NCI-H187 (cell line): Measurements from ENCODE around the gene ZNF346.

ENCODE experiments used
- DNase-seq, 2 experiments: peaks; one replicate each; lab custom pipeline; 2025; lab: John Stamatoyannopoulos, UW

Gene ZNF346

DNA sequence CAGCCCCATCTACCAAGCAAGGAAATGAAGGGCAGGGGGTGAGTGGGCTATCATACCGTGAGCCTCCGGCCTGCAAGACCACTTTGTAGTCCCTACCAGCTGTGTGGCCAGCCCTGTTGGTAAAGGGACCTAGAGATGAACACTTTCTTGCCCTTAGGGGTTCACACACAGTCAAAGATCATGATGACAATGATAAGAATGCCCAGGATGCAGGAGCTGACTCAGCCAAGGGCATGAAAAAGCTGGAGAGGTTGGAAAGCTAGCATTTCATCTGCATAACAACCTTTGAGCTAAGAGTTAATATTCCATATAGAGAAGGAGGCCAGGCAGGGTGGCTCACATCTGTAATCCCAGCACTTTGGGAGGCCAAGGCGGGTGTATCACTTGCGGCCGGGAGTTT, 45.0 kb downstream of the ZNF346 start:
- no peak for DNase-seq

- no peak for DNase-seq
These were observed 48.2 kb downstream of the ZNF346 start for GRCh38 chr5:177070536-177071191.

- DNase-seq, result peak; percentile 55
These were observed 49.3 kb downstream of the ZNF346 start for GRCh38 chr5:177071666-177072385.

GRCh38 chr5:177077335-177077734, 54.8 kb downstream of the ZNF346 start:
- DNase-seq, result no peak

GRCh38 chr5:177079606-177080005, 57.1 kb downstream of the ZNF346 start:
- DNase-seq, result no peak

DNA sequence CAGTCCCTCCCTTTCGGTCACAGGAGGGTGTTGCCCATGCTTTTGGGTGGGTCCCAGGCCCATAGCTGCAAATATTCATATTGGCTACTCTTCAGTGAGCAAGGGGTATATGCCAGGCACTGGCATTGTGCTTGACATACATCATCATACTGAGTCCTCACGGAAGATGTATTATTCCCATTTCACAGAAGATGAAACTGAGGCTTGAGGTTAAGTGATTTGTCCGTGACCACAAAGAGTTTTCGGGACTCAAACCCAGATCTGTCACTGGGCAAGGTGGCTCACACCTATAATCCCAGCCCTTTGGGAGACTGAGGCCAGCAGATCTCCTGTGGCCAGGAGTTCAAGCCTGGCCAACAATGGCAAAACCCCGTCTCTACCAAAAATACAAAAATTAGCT, 57.8 kb downstream of the ZNF346 start:
- DNase-seq, result no peak

DNA sequence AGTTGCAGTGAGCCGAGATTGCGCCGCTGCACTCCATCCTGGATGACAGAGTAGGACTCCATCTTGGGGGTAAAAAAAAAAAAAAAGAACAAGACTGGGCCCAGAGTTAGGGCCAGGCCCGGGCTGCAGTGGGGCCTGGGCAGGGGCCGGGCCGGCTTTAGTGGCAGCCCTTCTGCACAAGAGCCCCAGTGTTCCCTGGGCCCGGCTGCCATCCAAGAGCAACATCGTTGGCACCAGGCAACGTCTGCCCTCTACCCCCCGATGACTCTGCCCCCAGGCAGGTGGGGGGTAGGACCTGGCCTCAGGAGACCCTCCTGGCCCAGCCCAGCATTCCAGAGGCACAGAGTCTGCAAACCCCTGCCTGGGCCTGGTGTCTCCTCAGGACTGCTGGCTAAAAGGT, 59.4 kb downstream of the ZNF346 start:
- DNase-seq, result no peak

DNA sequence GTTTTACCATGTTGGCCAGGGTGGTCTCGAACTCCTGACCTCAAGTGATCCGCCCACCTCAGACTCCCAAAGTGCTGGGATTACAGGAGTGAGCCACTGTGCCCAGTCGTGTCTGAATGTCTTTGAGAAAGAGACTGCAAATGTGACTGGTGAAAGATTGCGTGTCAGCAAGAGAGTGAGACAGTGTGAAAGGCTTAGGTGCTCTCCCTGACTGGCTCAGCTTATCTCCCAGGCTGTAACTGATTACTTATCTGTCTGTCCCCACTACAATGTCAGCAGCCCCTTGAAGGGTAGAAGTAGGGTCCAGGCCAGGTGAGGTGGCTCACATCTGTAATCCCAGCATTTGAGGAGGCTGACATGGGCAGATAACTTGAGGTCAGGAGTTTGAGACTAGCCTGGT, 60.9 kb downstream of the ZNF346 start:
- DNase-seq, result no peak

DNA sequence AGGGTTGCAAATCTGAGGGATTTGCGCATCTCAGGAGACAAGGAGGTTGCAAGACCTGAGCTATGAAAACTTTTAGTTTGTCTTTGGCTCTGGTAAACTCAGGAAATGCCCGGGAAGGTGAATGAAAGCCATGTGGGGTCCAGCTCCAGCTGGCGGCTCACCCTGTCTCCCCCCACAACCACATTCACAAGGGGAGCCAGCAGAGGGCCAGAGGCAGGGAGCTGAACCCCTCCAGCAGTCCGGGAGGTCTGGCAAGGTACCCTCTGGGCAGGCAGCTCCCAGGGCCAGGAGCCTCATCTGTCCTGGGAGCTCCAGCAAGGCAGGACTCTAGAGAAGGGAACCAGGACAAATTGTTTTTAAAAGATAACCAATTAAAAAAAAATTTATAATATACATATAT, 61.7 kb downstream of the ZNF346 start:
- no peak for DNase-seq

DNA sequence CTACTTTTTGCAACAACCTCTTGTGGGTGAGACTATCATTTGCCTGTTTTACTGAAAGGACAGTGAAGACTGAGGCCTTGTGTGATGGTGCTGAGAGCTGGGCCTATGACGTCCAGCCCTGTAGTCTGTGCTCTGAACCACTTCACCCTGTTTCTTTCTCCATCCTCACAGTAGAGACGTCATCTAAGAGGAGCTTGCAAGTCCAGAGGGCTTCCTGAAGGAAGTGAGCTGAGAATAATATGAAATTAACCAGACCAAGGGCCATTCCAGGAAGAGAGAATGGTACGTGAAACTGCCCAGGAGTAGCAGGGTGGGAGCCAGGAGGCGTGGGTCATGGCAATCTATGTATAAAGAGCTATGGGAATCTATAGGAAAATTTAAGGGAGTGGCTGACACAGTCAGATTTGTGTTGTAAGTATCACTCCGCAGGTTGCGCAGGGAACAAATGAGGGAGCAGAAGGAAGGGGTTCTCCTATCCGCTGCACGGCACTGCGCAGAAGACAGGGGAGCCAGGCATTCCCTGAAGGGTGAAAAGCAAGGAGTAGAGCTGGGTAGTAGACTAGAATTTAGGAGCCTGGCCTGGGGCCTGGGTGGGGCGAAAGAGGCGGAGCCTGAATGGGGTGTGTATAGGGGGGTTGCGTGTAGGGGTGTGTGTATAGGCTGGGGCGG, 63.6 kb downstream of the ZNF346 start:
- DNase-seq, result no peak

DNA sequence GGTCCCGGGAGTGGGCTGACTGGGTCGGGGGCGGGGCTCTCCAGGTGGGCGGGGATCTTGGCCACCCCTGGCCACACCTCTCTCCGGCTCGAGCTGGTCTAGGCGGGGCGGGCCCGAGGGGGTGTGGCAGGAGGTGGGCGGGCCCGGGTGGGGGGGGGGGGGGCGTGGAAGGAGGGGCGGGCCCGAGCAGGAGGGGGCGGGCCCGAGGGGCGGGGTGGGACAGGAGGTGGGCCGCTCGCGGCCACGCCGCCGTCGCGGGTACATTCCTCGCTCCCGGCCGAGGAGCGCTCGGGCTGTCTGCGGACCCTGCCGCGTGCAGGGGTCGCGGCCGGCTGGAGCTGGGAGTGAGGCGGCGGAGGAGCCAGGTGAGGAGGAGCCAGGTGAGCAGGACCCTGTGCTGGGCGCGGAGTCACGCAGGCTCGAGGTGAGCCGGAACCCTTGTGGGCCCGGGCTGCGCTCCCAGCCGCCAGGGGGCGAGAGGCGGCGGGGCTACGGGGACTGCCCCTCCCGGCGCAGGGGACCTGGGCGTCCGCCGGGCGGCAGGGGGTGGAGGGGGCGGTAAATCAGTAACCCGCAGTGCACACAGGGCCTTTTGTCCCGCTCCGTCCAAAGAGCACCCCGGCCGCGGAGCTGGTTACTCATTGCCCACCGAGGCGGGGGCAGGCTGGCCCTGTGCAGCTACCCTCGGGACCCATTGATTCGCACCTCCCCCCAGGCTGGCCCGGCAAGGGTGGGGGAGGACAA, 64.3 kb downstream of the ZNF346 start, which contains the start of gene FGFR4:
Gene FGFR4, plus strand, starts transcription at position 262 of the 744 bp plus-strand sequence. CDS start 2,688 bp downstream, outside the sequence.
- peak in 1 of 2 experiments; percentile 30 for DNase-seq

DNA sequence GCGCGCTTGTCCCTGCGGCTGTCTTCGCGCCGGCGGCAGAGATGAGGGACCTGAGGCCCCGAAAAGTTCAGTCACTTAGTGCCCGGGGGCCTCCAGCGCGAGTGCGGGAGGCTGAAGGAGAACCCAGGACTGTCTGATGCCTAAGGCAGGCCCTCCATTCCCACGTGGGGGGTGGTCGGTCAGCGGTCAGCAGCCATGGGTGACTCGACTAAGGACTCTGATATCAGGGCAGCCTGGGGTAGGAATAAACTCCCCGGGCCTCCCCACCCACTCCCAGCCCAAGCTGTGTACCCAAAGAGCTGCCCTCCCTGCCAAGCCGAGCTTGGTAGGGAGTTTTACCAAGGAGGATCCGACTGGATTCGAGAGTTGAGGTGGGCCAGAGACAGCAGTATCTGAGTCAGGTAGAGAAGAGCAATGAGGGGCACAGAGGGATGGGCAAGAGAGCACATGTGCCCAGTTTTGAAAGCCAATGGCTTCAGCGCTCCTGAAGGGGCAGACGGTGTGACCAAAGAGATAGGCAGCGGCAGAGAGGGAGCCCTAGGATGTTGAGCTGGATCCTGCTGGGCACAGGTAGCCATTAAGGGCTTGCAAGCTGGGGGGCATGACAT, 65.0 kb downstream of the ZNF346 start:
- no peak for DNase-seq

- no peak for DNase-seq
These were observed 66.6 kb downstream of the ZNF346 start for GRCh38 chr5:177089127-177089526.

DNA sequence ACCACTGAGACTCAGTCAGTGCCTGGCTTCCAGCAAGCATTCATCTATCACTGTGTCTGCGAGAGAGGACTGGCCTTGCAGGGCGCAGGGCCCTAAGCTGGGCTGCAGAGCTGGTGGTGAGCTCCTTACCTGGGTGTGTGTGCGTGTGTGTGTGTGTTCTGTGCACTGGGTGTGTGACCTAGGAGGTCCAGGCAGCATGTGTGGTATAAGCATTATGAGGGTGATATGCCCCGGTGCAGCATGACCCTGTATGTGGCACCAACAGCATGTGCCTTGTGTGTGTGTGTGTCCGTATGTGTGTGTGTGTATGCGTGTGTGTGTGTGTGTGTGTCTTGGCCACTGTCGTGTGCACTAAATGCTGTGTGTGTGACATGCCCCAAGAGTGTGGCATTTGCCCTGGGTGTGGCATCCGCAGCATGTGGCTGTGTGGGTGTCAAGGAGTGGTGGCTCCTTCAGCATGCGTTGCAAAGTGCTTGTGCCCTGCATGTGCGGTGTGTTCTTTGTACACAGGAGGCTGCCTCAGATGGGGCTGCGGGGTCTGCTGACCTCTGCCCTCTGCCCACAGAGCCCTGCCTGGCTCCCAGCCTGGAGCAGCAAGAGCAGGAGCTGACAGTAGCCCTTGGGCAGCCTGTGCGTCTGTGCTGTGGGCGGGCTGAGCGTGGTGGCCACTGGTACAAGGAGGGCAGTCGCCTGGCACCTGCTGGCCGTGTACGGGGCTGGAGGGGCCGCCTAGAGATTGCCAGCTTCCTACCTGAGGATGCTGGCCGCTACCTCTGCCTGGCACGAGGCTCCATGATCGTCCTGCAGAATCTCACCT, 67.5 kb downstream of the ZNF346 start:
- no peak for DNase-seq

- no peak for DNase-seq
These were observed 68.3 kb downstream of the ZNF346 start for GRCh38 chr5:177090813-177091212.

DNA sequence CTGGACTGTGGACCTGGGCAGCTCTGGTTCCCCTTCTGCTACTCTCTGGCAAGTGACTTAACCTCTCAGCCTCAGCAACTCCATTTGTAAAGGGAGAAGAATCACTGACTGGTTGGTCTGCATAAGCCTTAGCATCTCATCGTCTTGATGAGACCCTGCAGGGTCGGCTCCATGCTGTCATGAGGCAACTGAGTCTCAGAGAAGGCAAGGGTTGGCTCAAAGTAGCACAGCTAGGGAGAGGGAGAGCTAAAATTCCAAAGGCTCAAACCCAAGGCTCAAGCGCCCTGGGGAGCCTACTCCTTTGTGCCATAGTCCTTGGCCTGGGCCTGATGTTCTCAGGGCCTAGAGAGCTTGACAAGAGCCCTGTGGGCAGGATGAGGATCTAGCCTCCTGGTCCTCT, 68.7 kb downstream of the ZNF346 start:
- no peak for DNase-seq

GRCh38 chr5:177092178-177093081, 69.9 kb downstream of the ZNF346 start:
- DNase-seq, result no peak

GRCh38 chr5:177093082-177093712, 70.7 kb downstream of the ZNF346 start:
- DNase-seq, result no peak

DNA sequence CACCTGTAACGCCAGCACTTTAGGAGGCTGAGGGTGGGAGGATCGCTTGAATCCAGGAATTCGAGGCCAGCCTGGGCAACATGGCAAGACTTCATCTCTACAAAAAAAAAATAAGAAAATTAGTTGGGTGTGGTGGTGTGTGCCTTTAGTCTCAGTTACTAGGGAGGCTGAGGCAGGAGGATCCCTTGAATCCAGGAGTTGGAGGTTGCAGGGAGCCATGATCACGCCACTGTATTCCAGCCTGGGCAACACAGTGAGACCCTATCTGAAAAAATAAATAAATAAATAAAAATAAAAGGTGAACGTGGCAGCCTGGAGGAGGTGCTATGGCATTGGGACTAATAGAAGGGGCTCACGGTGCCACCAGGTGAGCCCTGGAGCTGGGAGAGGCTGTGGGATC, 71.3 kb downstream of the ZNF346 start:
- DNase-seq, result no peak
